Thyroid gland (tissue), 4 donors: ENCODE measurements around the gene EXOC3.

ENCODE experiments used
- POLR2A ChIP-seq, 2 donors: fragments of 450-650 bp; IDR thresholded peaks; one replicate each; pipeline ENCODE4 v1.6.1; 2017; ENCODE audit warnings: antibody characterized with exemption in 2 of 2, mild to moderate bottlenecking in 2 of 2, moderate library complexity in 1 of 2
- TF ChIP-seq, protein P1 (sequence below), 6 experiments: fragments of 200-600 bp in 3 of 6; fragments of 450-650 bp in 3 of 6; sonication (generic) in 3 of 6; IDR thresholded peaks; one replicate each; pipeline ENCODE4 v1.5.1; 2016 to 2019; ENCODE audit warnings: antibody characterized with exemption in 6 of 6, mild to moderate bottlenecking in 2 of 6, inconsistent platforms in 1 of 6, moderate library complexity in 1 of 6

DNA sequence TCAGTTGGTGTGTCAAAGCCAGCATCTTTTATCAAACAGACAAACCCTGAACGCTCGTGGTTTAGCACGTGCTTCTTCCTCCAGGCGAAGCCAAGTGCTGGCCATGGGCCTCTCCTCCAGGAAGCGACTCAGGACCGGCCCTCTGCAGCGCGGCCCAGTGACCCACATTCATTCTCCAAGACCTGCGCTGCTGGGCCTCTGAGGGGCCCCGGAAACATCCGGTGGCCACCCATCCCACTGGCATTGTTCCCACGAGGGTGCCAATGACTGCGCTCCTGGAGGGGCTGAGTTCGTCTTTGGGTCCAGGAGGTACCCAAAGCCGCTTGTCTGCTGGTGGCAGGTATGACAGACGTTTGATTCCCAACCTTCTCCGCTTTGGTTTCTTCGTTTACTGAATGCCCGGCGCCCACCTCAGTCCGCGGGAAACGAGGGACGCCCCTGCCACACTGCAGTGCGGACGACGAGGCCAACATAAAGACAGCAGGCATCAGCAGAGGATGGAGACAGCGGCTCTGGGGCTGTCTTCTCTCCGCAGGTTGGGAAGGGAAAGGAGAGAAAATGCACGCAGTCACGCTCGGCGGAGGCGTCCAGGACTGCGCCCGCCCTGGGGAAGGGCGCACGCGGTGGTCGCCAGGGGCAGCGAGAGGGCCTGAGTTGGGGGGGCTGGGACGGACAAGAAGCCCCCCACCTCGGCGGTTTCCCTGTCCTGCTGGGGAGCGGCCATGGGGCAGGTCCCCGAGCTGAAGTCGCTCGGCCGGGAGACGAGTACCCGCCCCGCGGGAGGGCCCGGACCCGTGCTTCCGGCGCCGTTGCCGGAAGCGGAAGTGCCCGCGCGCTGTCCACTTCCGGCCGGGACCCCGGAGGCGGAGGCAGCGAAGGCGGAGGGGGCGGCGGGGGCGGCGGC lies at the start of gene EXOC3:
- TF ChIP-seq, protein P1, sequence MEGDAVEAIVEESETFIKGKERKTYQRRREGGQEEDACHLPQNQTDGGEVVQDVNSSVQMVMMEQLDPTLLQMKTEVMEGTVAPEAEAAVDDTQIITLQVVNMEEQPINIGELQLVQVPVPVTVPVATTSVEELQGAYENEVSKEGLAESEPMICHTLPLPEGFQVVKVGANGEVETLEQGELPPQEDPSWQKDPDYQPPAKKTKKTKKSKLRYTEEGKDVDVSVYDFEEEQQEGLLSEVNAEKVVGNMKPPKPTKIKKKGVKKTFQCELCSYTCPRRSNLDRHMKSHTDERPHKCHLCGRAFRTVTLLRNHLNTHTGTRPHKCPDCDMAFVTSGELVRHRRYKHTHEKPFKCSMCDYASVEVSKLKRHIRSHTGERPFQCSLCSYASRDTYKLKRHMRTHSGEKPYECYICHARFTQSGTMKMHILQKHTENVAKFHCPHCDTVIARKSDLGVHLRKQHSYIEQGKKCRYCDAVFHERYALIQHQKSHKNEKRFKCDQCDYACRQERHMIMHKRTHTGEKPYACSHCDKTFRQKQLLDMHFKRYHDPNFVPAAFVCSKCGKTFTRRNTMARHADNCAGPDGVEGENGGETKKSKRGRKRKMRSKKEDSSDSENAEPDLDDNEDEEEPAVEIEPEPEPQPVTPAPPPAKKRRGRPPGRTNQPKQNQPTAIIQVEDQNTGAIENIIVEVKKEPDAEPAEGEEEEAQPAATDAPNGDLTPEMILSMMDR (IDR thresholded peaks at IDR 0.05) = no peak
- peak in 1 of 2 donors; percentile 73 for TF ChIP-seq POLR2A (IDR thresholded peaks at IDR 0.05)
